H9 (cell line): ENCODE measurements around the gene GPRC5D. TPM values are rescaled to one million over a fixed set of nuclear protein-coding genes. Genes with fewer than 3 reads are reported as not detected.

Experiments
- DNase-seq: peaks from one replicate; pipeline ENCODE4 v3.0.0-alpha.2; 2017
- H2AFZ ChIP-seq: one replicate; pipeline ENCODE4 v1.6.1; 2013; ENCODE audit warnings: mild to moderate bottlenecking, low read length, control low read depth, moderate library complexity
- H2AK5ac ChIP-seq: 2 replicates; pipeline ENCODE4 v1.6.1; 2013; ENCODE audit warnings: low read length, control low read depth, mixed read lengths; ENCODE audit not compliant: insufficient read length
- H2BK120ac ChIP-seq: one replicate; pipeline ENCODE4 v1.6.1; 2013; ENCODE audit warnings: low read depth, mild to moderate bottlenecking, low read length, control low read depth, inconsistent platforms; ENCODE audit not compliant: poor library complexity, severe bottlenecking
- H2BK12ac ChIP-seq: 2 replicates; pipeline ENCODE4 v1.6.1; 2013; ENCODE audit warnings: low read length, control low read depth, mixed read lengths, low read depth; ENCODE audit not compliant: insufficient read length
- H2BK15ac ChIP-seq: 2 replicates; pipeline ENCODE4 v1.6.1; 2013; ENCODE audit warnings: low read depth, low read length, control low read depth
- H2BK20ac ChIP-seq: one replicate; pipeline ENCODE4 v1.6.1; 2013; ENCODE audit warnings: low read depth, mild to moderate bottlenecking, low read length, control low read depth, inconsistent platforms; ENCODE audit not compliant: poor library complexity, severe bottlenecking
- H2BK5ac ChIP-seq: 2 replicates; pipeline ENCODE4 v1.6.1; 2013; ENCODE audit warnings: low read length, control low read depth, mixed read lengths; ENCODE audit not compliant: insufficient read length
- H3K14ac ChIP-seq: 2 replicates; pipeline ENCODE4 v1.6.1; 2013; ENCODE audit warnings: low read length, control low read depth; ENCODE audit not compliant: insufficient read depth
- H3K18ac ChIP-seq: 2 replicates; pipeline ENCODE4 v1.6.1; 2013; ENCODE audit warnings: low read depth, mild to moderate bottlenecking, mixed read lengths, low read length, control low read depth; ENCODE audit not compliant: insufficient read length
- H3K23ac ChIP-seq: 2 replicates; pipeline ENCODE4 v1.6.1; 2013; ENCODE audit warnings: low read length, control low read depth, mixed read lengths, low read depth; ENCODE audit not compliant: insufficient read length
- H3K23me2 ChIP-seq: 2 replicates; pipeline ENCODE4 v1.6.1; 2013; ENCODE audit warnings: low read depth, mild to moderate bottlenecking, mixed read lengths, low read length, control low read depth; ENCODE audit not compliant: insufficient read length, poor library complexity, severe bottlenecking
- H3K27ac ChIP-seq: 2 replicates; pipeline ENCODE4 v1.5.1; 2013; ENCODE audit warnings: low read length, control low read depth, mixed read lengths, low read depth; ENCODE audit not compliant: insufficient read length
- H3K27me3 ChIP-seq: 2 replicates; pipeline ENCODE4 v1.6.1; 2013; ENCODE audit warnings: low read length, control low read depth, inconsistent platforms; ENCODE audit not compliant: insufficient read depth
- H3K4ac ChIP-seq: 2 replicates; pipeline ENCODE4 v1.6.1; 2013; ENCODE audit warnings: low read depth, mild to moderate bottlenecking, control low read depth, inconsistent platforms, low read length, moderate library complexity
- H3K4me1 ChIP-seq: 2 replicates; pipeline ENCODE4 v1.6.1; 2013; ENCODE audit warnings: low read length, control low read depth, inconsistent platforms; ENCODE audit not compliant: insufficient read depth
- H3K4me2 ChIP-seq: 2 replicates; pipeline ENCODE4 v1.6.1; 2013; ENCODE audit warnings: low read length, control low read depth, mixed read lengths; ENCODE audit not compliant: insufficient read length, insufficient read depth
- H3K56ac ChIP-seq: 2 replicates; pipeline ENCODE4 v1.6.1; 2013; ENCODE audit warnings: low read depth, mild to moderate bottlenecking, mixed read lengths, low read length, control low read depth; ENCODE audit not compliant: insufficient read length
- H3K79me1 ChIP-seq: 2 replicates; pipeline ENCODE4 v1.6.1; 2013; ENCODE audit warnings: low read depth, mild to moderate bottlenecking, moderate library complexity, low read length, control low read depth, inconsistent platforms; ENCODE audit not compliant: insufficient read depth, poor library complexity, severe bottlenecking
- H3K79me2 ChIP-seq: 2 replicates; pipeline ENCODE4 v1.6.1; 2013; ENCODE audit warnings: low read length, control low read depth, inconsistent platforms; ENCODE audit not compliant: insufficient read depth
- H3K9ac ChIP-seq: 2 replicates; pipeline ENCODE4 v1.6.1; 2013; ENCODE audit warnings: low read length, control low read depth, mixed read lengths; ENCODE audit not compliant: insufficient read length; ENCODE audit errors: extremely low read depth
- H3K9me3 ChIP-seq: one replicate; pipeline ENCODE4 v1.6.1; 2013; ENCODE audit warnings: low read depth, low read length, inconsistent platforms; ENCODE audit not compliant: control insufficient read depth
- H3T11ph ChIP-seq: one replicate; pipeline ENCODE4 v1.6.1; 2013; ENCODE audit warnings: mild to moderate bottlenecking, low read length, control low read depth, inconsistent platforms
- H4K20me1 ChIP-seq: one replicate; pipeline ENCODE4 v1.6.1; 2013; ENCODE audit not compliant: control insufficient read depth, insufficient read length, insufficient read depth
- H4K5ac ChIP-seq: 2 replicates; pipeline ENCODE4 v1.6.1; 2013; ENCODE audit warnings: low read depth, mild to moderate bottlenecking, mixed read lengths, low read length, control low read depth; ENCODE audit not compliant: insufficient read length
- H4K8ac ChIP-seq: replicated peaks from 2 replicates; pipeline ENCODE4 v1.6.1; 2013; ENCODE audit warnings: low read length, control low read depth, mixed read lengths, low read depth; ENCODE audit not compliant: insufficient read length
- H4K91ac ChIP-seq: 2 replicates; pipeline ENCODE4 v1.6.1; 2013; ENCODE audit warnings: low read depth, mild to moderate bottlenecking, moderate library complexity, mixed read lengths, low read length, control low read depth; ENCODE audit not compliant: insufficient read length
- H3K27ac Mint-ChIP-seq, 3 experiments: 2 replicates in 2 of 3; 3 replicates in 1 of 3; pipeline ENCODE4 v1.8.0; 2020 to 2021; ENCODE audit warnings: mixed read lengths in 3 of 3, mild to moderate bottlenecking in 1 of 3, moderate library complexity in 1 of 3
- H3K27me3 Mint-ChIP-seq: 2 replicates; pipeline ENCODE4 v1.8.0; 2021; ENCODE audit warnings: low read depth, mild to moderate bottlenecking, moderate library complexity, mixed read lengths
- H3K36me3 Mint-ChIP-seq, 3 experiments: 2 replicates in 2 of 3; 3 replicates in 1 of 3; pipeline ENCODE4 v1.8.0; 2020 to 2021; ENCODE audit warnings: low read depth in 3 of 3, mixed read lengths in 3 of 3; ENCODE audit not compliant: insufficient read depth in 1 of 3
- H3K4me1 Mint-ChIP-seq, 2 experiments: 2 replicates each; pipeline ENCODE4 v1.8.0; 2020; ENCODE audit warnings: mixed read lengths in 2 of 2
- H3K4me3 Mint-ChIP-seq, 2 experiments: 2 replicates in 1 of 2; 3 replicates in 1 of 2; pipeline ENCODE4 v1.8.0; 2020 to 2021; ENCODE audit warnings: mild to moderate bottlenecking in 2 of 2, mixed read lengths in 2 of 2, moderate library complexity in 1 of 2
- H3K9me3 Mint-ChIP-seq, 2 experiments: 2 replicates in 1 of 2; 3 replicates in 1 of 2; pipeline ENCODE4 v1.8.0; 2020; ENCODE audit warnings: mild to moderate bottlenecking in 2 of 2, mixed read lengths in 2 of 2, moderate library complexity in 1 of 2
- CTCF ChIP-seq: fragments of 200-600 bp; sonication (generic); conservative IDR thresholded peaks from 3 replicates; pipeline ENCODE4 v1.8.0; 2021; ENCODE audit warnings: antibody characterized with exemption, mild to moderate bottlenecking
- WGBS: extraction: QIAGEN DNeasy Blood & Tissue Kit; methylation state at CpG from one replicate; pipeline ENCODE4 v1.1.7; 2013; ENCODE audit warnings: missing lambda C conversion rate, low lambda C conversion rate, mixed read lengths; ENCODE audit not compliant: insufficient read length; ENCODE audit errors: extremely low coverage; 5-methylcytosine and 5-hydroxymethylcytosine counted together
- total RNA-seq: library from RNA; stranded (reverse); gene quantifications from 2 replicates; pipeline ENCODE4 v1.2.1, GENCODE V29; 2021

GPRC5D gene
- total RNA-seq, 1 experiment from 2014 or later, result not detected

- no peak overlapping the region for H4K91ac ChIP-seq
- H3K14ac ChIP-seq, result no peak overlapping the region
- no peak overlapping the region for H2AFZ ChIP-seq
- H3K79me1 ChIP-seq, result no peaks in the 10 kb centered on the region
- no peak overlapping the region for H3K18ac ChIP-seq
- no peak overlapping the region for H3K4me2 ChIP-seq
- H2BK20ac ChIP-seq, result no peak overlapping the region
- no peak overlapping the region for H3K56ac ChIP-seq
- no peak overlapping the region for H3T11ph ChIP-seq
- H4K20me1 ChIP-seq, result no peaks in the 10 kb centered on the region
- H3K4ac ChIP-seq, result no peak overlapping the region
- H3K27me3 ChIP-seq, result no peaks in the 10 kb centered on the region
- H3K23me2 ChIP-seq, result no peaks in the 10 kb centered on the region
- no peak overlapping the region for H2BK12ac ChIP-seq
- Mint-ChIP-seq H3K4me3 (no peak overlapping the region), H3K36me3 (peaks cover 31 to 37% (median 32%) of the 10 kb centered on the region in 3 experiments), H3K27me3 (no peaks in the 10 kb centered on the region), H3K4me1 (no peaks in the 10 kb centered on the region), H3K27ac (no peak overlapping the region), H3K9me3 (peaks cover 10 to 13% of the 10 kb centered on the region in 2 experiments; a peak in 4 of 5 replicates)
- no peak overlapping the region for H4K8ac ChIP-seq
- no peak overlapping the region for H4K5ac ChIP-seq
- no peak overlapping the region for H2BK120ac ChIP-seq
- DNase-seq, result no peak
- H2AK5ac ChIP-seq, result no peak overlapping the region
- no peak overlapping the region for H3K23ac ChIP-seq
- no peak overlapping the region for H2BK5ac ChIP-seq
- no peak overlapping the region for H3K9ac ChIP-seq
- TF ChIP-seq CTCF, result no peak
- no peak overlapping the region for H3K27ac ChIP-seq
- H2BK15ac ChIP-seq, result no peak overlapping the region
- no CpG with 5 or more reads among the region's 4 CpGs for WGBS
- no peaks in the 10 kb centered on the region for H3K4me1 ChIP-seq
- no peaks in the 10 kb centered on the region for H3K79me2 ChIP-seq
- peaks cover 14% of the 10 kb centered on the region for H3K9me3 ChIP-seq
Observed at GRCh38 chr12:12977231-12977630, 25.3 kb upstream of the GPRC5D start.
